C1 segment of cervical spinal cord (tissue), 14 donors: Measurements from ENCODE around the gene IZUMO4.

ENCODE experiments used
- DNase-seq, 14 donors: peaks; one replicate each; lab custom pipeline; 2025; lab: John Stamatoyannopoulos, UW

The IZUMO4 gene, protein sequence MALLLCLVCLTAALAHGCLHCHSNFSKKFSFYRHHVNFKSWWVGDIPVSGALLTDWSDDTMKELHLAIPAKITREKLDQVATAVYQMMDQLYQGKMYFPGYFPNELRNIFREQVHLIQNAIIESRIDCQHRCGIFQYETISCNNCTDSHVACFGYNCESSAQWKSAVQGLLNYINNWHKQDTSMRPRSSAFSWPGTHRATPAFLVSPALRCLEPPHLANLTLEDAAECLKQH

GRCh38 chr19:2096480-2097202 is at the start of gene IZUMO4:
Gene IZUMO4 (plus strand): TSS chr19:2096915. CDS start chr19:2096946, 31 bp downstream.
- peak; percentile 78 to 100 (median 99) for DNase-seq

DNA sequence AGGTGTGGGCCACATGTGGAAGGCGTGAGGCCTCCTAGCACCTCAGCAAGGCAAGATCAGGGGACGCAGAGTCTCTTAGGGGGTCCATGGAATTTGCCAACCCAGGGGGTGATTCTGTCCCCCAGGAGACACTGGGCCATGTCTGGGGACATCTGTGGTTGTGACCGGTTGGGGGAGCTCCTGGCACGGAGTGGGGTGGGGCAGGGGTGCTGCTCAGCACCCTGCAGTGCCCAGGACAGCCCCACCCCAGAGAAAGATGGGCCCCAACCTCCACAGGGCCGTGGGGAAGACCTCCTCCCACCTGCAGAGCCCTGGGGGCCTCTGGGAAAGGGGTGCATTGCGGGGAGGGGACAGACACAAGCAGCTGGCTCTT is 49.7 kb upstream of the IZUMO4 start:
- DNase-seq = no peak

DNA sequence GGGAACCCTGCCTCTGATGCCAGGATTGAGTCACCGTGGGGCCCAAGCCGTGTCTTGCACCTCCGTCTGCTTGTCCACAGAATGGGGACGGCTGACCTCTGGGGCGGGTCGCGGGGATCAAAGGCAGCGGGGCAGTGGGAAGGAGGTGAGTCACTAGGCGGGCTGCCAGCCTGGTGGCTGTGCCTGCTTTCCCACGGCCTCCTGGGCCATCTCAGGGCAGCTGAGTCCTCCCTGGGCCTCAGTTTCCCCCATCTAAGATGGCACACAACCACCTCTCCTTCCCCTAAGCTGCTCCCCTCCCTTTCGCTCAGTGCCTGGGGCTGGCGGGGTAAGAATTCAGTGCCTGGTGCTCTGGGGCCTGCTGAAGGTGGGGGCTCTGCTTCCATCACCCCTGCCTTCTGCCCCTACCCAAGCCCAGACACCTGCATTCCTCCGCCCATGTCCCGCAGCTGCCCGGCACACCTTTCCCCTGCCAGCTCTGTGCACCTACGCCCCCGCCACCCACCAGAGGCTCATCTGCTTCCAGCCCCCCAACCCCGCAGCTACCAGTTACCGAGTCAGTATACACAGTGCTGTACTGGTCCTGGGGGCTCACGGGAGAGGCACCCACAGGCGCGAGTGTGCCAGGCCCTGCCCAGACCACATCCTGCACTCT is 49.1 kb upstream of the IZUMO4 start:
- peak in 1 of 14 donors; percentile 47 for DNase-seq

DNA sequence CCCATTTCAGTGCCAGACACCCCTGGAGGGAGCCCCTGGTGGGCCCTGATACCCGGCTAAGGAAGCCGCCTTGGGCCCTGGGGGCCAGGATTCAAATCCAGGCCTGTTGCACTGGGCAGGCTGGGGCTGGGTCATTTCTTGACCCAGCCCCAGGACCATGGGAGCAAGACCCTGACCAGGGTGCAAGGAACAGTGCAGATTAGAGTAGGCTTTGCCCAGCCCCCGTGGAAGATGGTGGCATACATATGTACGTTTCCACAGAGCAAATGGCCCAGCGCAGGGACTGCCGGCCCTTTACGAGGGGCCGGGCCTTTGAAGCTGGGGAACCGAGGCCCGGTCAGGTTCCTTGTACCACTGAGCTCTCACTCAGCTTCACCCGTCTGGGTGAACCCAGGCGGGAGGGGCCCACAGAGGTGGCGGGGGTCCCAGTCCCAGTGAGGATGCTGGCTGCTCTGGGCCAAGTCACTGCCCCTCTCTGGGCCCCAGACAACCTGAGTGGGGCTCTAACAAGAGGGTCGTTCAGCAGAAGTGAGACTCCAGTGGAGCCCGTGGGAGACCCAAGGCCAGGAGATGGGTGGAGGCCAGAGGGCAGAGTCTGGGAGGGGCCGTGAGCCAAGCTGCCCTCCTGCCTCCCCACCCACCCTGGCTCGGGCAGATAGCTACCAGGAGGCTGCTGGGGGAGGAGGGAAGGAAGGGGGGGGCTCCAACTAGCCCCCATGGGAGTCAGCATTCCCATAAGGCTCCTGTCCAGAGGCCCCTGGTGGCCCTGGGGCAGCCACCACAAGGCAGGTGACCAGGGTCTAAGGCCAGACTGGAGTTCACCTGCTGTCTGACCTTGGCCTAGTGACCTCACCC is 48.4 kb upstream of the IZUMO4 start:
- DNase-seq = no peak

GRCh38 chr19:2048959-2049740 is 47.6 kb upstream of the IZUMO4 start:
- peak in 9 of 14 donors; percentile 61 to 86 (median 80) for DNase-seq

- peak in 13 of 14 donors; percentile 34 to 86 (median 77) for DNase-seq
Measured at GRCh38 chr19:2049741-2050348, 46.9 kb upstream of the IZUMO4 start.

- peak in 1 of 14 donors; percentile 70 for DNase-seq
Measured at GRCh38 chr19:2050349-2050990, 46.2 kb upstream of the IZUMO4 start.

- peak; percentile 42 to 97 (median 89) for DNase-seq
Measured at GRCh38 chr19:2050991-2051772, 45.5 kb upstream of the IZUMO4 start, which contains the start of gene MKNK2. Gene MKNK2 (minus strand): TSS chr19:2051244. CDS start chr19:2050851, 393 bp downstream.

DNA sequence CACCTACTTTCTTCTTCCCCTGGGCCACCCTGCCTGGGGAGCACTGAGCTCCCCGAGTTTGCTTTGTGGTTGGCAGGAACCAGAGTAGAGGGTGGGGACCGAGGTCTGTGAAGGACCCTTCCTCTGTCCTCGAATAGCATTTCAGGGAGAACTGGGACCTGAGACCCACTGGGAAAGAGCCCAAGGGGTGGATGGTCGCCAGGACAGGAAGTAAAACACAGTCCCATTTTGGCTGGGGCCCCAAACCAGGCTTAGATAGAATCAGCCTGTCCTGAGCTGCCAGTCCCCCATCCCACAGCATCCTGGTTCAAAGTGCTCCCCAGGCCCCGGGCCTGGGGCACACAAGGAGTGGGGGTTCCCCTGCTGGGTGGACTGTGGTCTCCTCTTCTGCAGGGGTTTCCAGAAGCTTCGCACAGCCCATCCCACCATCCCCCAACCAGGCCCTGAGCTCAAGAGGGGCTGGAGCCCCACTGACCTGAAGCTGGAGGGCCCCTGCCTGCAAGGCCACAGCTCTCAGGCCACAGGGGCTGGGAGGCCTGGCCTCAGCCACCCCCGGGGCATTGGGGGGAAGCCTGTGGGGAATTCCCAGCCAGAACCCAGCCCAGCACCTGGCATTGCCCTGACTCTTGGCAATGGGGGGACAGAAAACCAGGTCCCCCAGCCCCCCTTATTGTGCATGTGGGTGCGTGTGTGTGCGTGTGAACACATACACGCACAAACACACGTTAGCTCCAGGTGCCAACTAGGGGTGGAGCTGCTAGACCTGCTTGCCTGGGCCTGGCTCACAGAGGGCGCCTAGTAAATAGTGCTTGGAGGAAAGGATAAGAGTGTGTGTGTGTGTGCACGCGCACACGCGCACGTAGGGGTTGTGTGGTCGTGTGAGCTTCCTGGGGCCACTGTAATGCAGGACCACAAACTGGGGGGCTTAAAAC is 44.7 kb upstream of the IZUMO4 start:
- DNase-seq = no peak

DNA sequence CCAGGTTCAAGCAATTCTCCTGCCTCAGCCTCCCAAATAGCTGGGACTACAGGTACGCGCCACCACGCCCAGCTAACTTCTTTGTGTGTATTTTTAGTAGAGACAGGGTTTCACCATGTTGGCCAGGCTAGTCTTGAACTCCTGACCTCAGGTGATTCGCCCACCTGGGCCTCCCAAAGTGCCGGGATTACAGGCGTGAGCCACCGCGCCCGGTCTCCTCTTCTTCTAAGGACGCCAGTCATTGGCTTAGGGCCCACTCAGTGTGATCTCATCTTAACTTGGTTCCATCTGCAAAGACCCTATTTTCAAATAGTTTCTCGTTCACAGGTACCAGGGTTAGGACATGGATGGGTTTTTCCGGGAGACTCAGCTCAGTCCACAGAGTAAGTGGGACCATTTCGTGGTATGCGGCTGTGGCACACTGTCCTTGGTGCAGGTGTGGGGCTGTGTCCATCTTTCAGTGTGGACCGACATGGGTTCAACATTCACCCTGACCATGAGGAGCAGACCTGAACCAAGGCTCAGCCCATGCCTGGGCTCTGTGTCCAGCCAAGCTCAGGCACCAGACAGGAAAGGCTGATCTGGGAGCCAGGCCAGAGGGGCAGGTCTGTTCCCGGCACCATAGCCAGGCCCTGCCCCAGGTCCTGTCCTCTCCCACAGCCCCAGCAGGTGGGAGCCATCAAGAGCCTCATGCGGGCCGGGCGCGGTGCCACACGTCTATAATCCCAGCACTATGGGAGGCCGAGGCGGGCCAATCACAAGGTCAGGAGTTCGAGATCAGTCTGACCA is 42.9 kb upstream of the IZUMO4 start:
- peak in 1 of 14 donors; percentile 58 for DNase-seq

DNA sequence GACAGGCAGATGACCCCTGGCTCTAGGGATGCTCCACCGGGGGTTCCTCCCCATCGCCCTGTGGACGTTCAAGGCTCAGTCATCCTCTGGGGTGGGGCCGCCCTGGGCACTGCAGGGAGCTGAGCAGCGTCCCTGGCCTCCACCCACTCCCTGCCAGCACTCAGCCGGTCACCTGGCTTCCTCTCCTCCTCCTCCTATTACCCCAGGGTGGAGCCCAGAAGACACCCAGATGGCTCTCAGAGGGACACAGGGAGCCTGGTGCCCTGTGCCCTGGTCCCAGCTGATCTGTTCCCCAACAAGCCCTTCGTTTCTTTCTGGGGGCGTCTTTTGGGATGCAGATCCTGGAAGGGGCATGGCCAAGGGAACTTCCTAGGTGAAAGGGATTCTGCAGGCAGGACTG is 42.0 kb upstream of the IZUMO4 start:
- DNase-seq = no peak

- peak in 1 of 14 donors; percentile 59 for DNase-seq
Measured at GRCh38 chr19:2055931-2056836, 40.5 kb upstream of the IZUMO4 start.

DNA sequence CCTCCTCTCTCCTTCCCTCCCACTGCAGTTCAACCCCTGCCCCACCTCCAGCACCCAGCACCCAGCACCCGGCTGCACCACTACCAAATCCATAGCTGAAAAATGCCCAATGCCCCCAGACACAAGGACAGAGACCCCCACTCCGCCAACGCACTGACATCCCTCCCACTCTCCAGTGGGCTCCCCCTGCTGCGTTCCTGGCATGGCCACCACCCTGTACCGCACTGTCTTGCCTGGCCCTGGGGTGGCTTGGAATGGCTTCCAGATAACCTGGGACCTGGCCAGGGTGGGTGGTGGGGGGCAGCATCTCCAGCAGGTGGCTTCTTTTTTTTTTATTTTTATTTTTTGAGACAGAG is 39.9 kb upstream of the IZUMO4 start:
- DNase-seq = no peak

GRCh38 chr19:2057484-2058469 is 38.9 kb upstream of the IZUMO4 start:
- no peak for DNase-seq
